ENCODE results near the gene ZNF416. TPM values are rescaled to one million over a fixed set of nuclear protein-coding genes. Genes with fewer than 3 reads are reported as not detected.

ZNF416 gene
- total RNA-seq = 4.5 and 5.0 TPM in 2 replicates

- intact Hi-C loops (cut with micrococcal nuclease) = loop anchor here (1.0 to 5.0 kb wide), 11 partner anchors 19 to 339 kb away; partner anchors contain the start of genes TRAPPC2B, ZNF134, ZNF211 and ZNF417
Measured at GRCh38 chr19:57578487-57579205, at the start of gene ZNF416. Gene ZNF416 (minus strand): TSS chr19:57578911. CDS start chr19:57578704, 207 bp downstream.

GRCh38 chr19:57623091-57623490, 44.4 kb upstream of the ZNF416 start:
- intact Hi-C loops (cut with micrococcal nuclease) = no loop called here

GRCh38 chr19:57620673-57621348, 42.1 kb upstream of the ZNF416 start:
- intact Hi-C loops (cut with micrococcal nuclease) = no loop called here

GRCh38 chr19:57615346-57615745, 36.6 kb upstream of the ZNF416 start:
- intact Hi-C loops (cut with micrococcal nuclease) = no loop called here

GRCh38 chr19:57613941-57614743, 35.4 kb upstream of the ZNF416 start, which contains the start of gene ZNF134:
Gene ZNF134 (plus strand): TSS chr19:57614242. CDS start chr19:57619469, 5,227 bp downstream.
- intact Hi-C loops (cut with micrococcal nuclease) = loop anchor here (1.0 kb wide), 5 partner anchors 15 to 251 kb away; partner anchors contain the start of genes TRAPPC2B, ZNF211, ZNF416 and ZNF530

- intact Hi-C loops (cut with micrococcal nuclease) = no loop called here
Measured at GRCh38 chr19:57611113-57611512, 32.4 kb upstream of the ZNF416 start.

- intact Hi-C loops (cut with micrococcal nuclease) = no loop called here
Measured at GRCh38 chr19:57606931-57607330, 28.2 kb upstream of the ZNF416 start.

- intact Hi-C loops (cut with micrococcal nuclease) = loop anchor here (1.0 to 2.0 kb wide), 2 partner anchors 14 to 21 kb away; partner anchors contain the start of genes ZNF134 and ZNF416
Measured at GRCh38 chr19:57599761-57600383, 21.2 kb upstream of the ZNF416 start, which contains the start of gene ZNF530. Gene ZNF530 (plus strand): TSS chr19:57599885. CDS start chr19:57604346, 4,461 bp downstream.

DNA sequence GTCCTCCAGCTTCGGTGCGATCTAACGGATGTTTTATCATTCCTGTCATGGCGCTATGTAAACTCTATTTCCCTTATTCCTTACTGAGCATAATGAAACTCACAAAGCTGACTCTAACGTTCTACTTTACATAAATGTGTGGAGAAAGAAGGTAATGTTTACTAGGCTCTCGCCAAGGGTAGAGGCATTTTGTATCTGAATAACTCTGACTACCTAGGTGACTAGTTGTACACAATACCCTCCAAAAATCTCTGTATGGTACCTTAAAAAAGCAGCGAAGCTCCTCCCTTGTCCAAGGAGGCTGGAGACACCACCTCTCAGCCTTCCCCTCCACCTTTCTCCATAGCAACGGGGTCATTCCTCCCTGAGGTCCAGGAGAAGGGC, 20.7 kb upstream of the ZNF416 start:
- intact Hi-C loops (cut with micrococcal nuclease) = loop anchor here (1.0 to 2.0 kb wide), 2 partner anchors 15 to 21 kb away; partner anchors contain the start of genes ZNF134 and ZNF416

- intact Hi-C loops (cut with micrococcal nuclease) = no loop called here
Measured at GRCh38 chr19:57587529-57587928, 8.8 kb upstream of the ZNF416 start.

GRCh38 chr19:57583521-57584416, 5.1 kb upstream of the ZNF416 start, which contains the start of gene ZIK1:
Gene ZIK1 (plus strand): TSS chr19:57584145. CDS start chr19:57584357, 212 bp downstream.
- intact Hi-C loops (cut with micrococcal nuclease) = no loop called here

GRCh38 chr19:57583104-57583520, 4.4 kb upstream of the ZNF416 start:
- intact Hi-C loops (cut with micrococcal nuclease) = no loop called here

DNA sequence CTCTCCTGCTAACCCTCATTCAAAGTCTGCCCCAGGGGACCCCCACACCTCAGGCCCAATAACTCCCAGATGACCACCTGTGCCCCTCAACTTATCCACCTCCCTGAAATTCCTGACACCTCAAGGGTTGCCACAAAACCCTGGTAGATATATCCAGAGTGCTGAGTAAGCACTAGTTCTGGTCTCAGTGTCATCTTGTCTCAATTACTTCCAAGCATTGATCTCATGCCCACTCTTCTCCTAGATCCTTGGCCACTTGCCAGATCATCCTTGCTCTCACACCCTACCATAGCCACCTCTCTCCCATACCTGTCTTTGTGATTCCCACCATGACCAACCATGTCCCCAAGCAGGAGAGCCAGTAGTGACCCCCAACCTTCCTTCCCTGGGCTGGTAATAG, 2.0 kb downstream of the ZNF416 start:
- intact Hi-C loops (cut with micrococcal nuclease) = loop anchor here (5.0 kb wide), 1 partner anchor 341 kb away; the partner anchor contains the start of gene ZNF417

GRCh38 chr19:57572415-57572947, 6.2 kb downstream of the ZNF416 start:
- intact Hi-C loops (cut with micrococcal nuclease) = no loop called here

DNA sequence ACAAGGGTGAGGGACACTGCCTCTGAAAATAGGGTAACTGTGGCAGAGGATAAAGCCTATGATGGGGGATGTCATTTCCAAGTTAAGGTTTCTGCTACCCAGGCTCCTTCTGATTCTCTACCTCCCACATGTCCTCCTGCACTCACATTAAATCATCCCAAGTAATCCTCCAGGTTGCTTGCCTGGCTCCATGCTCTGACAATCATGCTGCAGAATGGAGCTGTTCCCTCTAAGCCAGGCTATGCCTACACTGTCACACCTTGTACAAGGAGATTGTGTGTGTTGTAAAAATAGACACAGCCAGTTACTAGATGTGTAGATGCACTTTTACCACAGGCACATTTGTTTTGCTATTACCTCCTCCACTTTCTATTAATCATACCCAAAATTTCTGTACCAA, 8.0 kb downstream of the ZNF416 start:
- intact Hi-C loops (cut with micrococcal nuclease) = no loop called here

DNA sequence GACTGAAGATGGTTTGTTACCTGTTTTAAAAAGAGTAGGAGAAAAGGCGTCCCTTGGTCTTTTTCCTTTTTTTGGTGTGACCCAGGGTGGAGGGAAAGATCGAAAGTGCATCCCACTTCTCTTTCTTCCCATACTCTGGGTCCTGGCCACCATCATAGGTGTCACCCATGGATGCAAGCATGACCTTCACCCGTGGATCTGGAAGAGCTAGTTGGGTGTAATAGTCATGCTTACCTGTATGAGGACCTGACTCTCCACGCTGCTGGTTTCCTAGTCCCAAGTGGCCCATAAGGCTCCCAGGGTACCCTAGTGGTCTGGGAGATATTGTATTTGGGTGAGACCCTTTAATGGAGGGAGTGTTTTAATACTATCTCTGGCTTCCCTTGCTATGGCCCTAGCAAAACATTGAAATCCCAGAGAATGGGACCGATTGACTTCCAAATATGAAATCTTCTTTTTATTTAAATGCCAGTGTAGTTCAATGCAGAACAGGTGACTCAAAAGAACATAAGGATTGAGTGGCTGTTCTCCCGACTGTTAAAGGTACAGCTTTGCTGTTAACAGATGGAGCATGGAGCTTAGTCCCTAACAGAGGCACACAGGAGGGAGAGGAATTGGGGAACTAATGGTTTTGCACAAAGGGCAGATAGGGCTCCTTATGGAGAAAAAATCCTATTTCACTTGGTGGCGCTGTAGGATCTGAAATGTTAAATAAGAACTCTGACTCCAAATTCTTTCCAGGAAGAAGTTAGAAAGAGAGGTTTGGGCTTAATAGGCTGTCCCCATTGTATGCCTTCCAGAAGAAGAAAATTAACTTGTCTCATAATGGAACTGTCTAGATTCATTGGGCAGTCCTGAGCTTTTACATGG, 12.1 kb downstream of the ZNF416 start:
- intact Hi-C loops (cut with micrococcal nuclease) = no loop called here

GRCh38 chr19:57563547-57563946, 15.2 kb downstream of the ZNF416 start:
- intact Hi-C loops (cut with micrococcal nuclease) = no loop called here

DNA sequence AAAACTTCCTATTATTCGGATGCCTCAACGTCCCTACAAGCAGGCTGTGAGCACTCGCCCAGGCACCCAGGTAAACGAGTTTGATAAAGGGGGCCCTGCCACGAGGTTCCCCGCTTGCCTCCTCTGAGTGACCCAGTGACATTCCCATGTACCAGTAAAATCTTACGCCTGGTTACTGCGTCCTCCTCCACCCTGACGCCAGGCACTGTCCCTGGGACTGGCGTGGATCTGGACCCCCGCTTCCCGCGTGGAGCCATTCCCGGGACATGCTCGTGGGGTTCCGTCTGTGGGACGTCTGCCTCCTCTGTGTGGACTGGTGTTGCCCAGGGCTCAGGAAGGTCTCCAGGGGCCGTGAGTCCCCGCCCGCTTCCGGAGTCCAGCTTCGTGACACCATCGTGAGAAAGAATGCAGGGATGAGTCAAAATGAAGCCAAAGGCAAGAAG, 18.6 kb downstream of the ZNF416 start:
- intact Hi-C loops (cut with micrococcal nuclease) = no loop called here
